Astrocyte (in vitro differentiated cells and primary cell): ENCODE measurements around the gene CBX6. TPM values are rescaled to one million over a fixed set of nuclear protein-coding genes. Genes with fewer than 3 reads are reported as not detected.
A peak's percentile ranks its signal among the peaks of the same experiment; 100 is the strongest.

Source experiments
- DNase-seq: peaks from one replicate; pipeline ENCODE4 v3.0.0-alpha.2; 2010; ENCODE audit warnings: low read depth
- FAIRE-seq: peaks from 2 replicates; lab custom pipeline; 2011; peaks lifted over from hg19 to GRCh38; lab: Jason Lieb, UNC
- H2AFZ ChIP-seq: 2 replicates; pipeline ENCODE4 v1.6.0; 2012; ENCODE audit warnings: low read depth, low read length, inconsistent platforms
- H3K27ac ChIP-seq: 2 replicates; pipeline ENCODE4 v1.5.1; 2011; ENCODE audit warnings: low read depth, low read length, inconsistent platforms
- H3K27me3 ChIP-seq: 2 replicates; pipeline ENCODE4 v1.6.0; 2011; ENCODE audit warnings: low read length, inconsistent platforms; ENCODE audit not compliant: insufficient read depth
- H3K36me3 ChIP-seq: 2 replicates; pipeline ENCODE4 v1.5.1; 2011; ENCODE audit warnings: low read length, inconsistent platforms; ENCODE audit not compliant: insufficient read depth
- H3K4me1 ChIP-seq: 2 replicates; pipeline ENCODE4 v1.5.1; 2011; ENCODE audit warnings: low read length, inconsistent platforms; ENCODE audit not compliant: insufficient read depth
- H3K4me2 ChIP-seq: 2 replicates; pipeline ENCODE4 v1.6.0; 2012; ENCODE audit warnings: low read length, inconsistent platforms
- H3K4me3 ChIP-seq: 2 replicates; pipeline ENCODE4 v1.5.1; 2011; ENCODE audit warnings: low read depth, mild to moderate bottlenecking, low read length, inconsistent platforms; ENCODE audit not compliant: insufficient read depth
- H3K79me2 ChIP-seq: 2 replicates; pipeline ENCODE4 v1.6.0; 2012; ENCODE audit warnings: mild to moderate bottlenecking, low read length, inconsistent platforms; ENCODE audit not compliant: insufficient read depth
- H3K9ac ChIP-seq: 2 replicates; pipeline ENCODE4 v1.6.0; 2012; ENCODE audit warnings: mild to moderate bottlenecking, low read length, inconsistent platforms
- H3K9me3 ChIP-seq: 2 replicates; pipeline ENCODE4 v1.5.1; 2012; ENCODE audit warnings: low read depth, mild to moderate bottlenecking, low read length, inconsistent platforms; ENCODE audit not compliant: insufficient read depth
- H4K20me1 ChIP-seq: 2 replicates; pipeline ENCODE4 v1.6.0; 2012; ENCODE audit warnings: low read length, inconsistent platforms; ENCODE audit not compliant: insufficient read depth
- H3K27ac Mint-ChIP-seq: one replicate; pipeline ENCODE4 v1.8.0; 2021; ENCODE audit warnings: mild to moderate bottlenecking, mixed read lengths; ENCODE audit not compliant: unreplicated experiment
- H3K27me3 Mint-ChIP-seq: one replicate; pipeline ENCODE4 v1.8.0; 2021; ENCODE audit warnings: low read depth, mixed read lengths; ENCODE audit not compliant: unreplicated experiment
- H3K36me3 Mint-ChIP-seq: one replicate; pipeline ENCODE4 v1.8.0; 2021; ENCODE audit warnings: low read depth, mixed read lengths; ENCODE audit not compliant: unreplicated experiment
- H3K4me1 Mint-ChIP-seq: one replicate; pipeline ENCODE4 v1.8.0; 2021; ENCODE audit warnings: low read depth, mixed read lengths; ENCODE audit not compliant: unreplicated experiment
- H3K4me3 Mint-ChIP-seq: one replicate; pipeline ENCODE4 v1.8.0; 2021; ENCODE audit warnings: mild to moderate bottlenecking, moderate library complexity, mixed read lengths; ENCODE audit not compliant: unreplicated experiment
- H3K9me3 Mint-ChIP-seq: one replicate; pipeline ENCODE4 v1.8.0; 2021; ENCODE audit warnings: mild to moderate bottlenecking, mixed read lengths; ENCODE audit not compliant: unreplicated experiment
- CTCF ChIP-seq: IDR thresholded peaks from 2 replicates; pipeline ENCODE4 v1.5.1; 2011; ENCODE audit warnings: low read depth, mild to moderate bottlenecking, inconsistent platforms, low read length, moderate library complexity; ENCODE audit not compliant: insufficient read depth
- EZH2 ChIP-seq: IDR thresholded peaks from 2 replicates; pipeline ENCODE4 v1.6.1; 2012; ENCODE audit warnings: mild to moderate bottlenecking, low read length, inconsistent platforms; ENCODE audit not compliant: insufficient read depth
- total RNA-seq: library from RNA; stranded (reverse); gene quantifications from 2 replicates; pipeline ENCODE4 v1.2.1, GENCODE V29; 2021

CBX6 gene
- total RNA-seq, 1 donor from 2014 or later = 34.9 TPM

- H3K27me3 ChIP-seq = no peaks in the 10 kb centered on the region
- TF ChIP-seq EZH2 (no peak), CTCF (no peak)
- no peaks in the 10 kb centered on the region for H3K9me3 ChIP-seq
- H3K4me2 ChIP-seq = no peak overlapping the region
- no peak overlapping the region for H3K9ac ChIP-seq
- no peaks in the 10 kb centered on the region for H3K9me3 Mint-ChIP-seq
- H3K4me1 ChIP-seq = peaks cover 13% of the 10 kb centered on the region
- peaks cover 3% of the 10 kb centered on the region for H3K4me1 Mint-ChIP-seq
- H3K4me3 Mint-ChIP-seq = no peak overlapping the region
- no peak overlapping the region for H3K27ac ChIP-seq
- no peak overlapping the region for H3K4me3 ChIP-seq
- no peak for DNase-seq
- H2AFZ ChIP-seq = no peak overlapping the region
- H3K27me3 Mint-ChIP-seq = peaks cover 14% of the 10 kb centered on the region
- peaks cover 57% of the 10 kb centered on the region for H4K20me1 ChIP-seq
- H3K79me2 ChIP-seq = peaks cover 5% of the 10 kb centered on the region
- H3K36me3 Mint-ChIP-seq = peaks cover 3% of the 10 kb centered on the region
- no peak for FAIRE-seq
- no peak overlapping the region for H3K27ac Mint-ChIP-seq
- no peaks in the 10 kb centered on the region for H3K36me3 ChIP-seq
These were observed 10.1 kb downstream of the CBX6 start for GRCh38 chr22:38861927-38862326.

GRCh38 chr22:38861170-38861876, 10.7 kb downstream of the CBX6 start:
- peaks cover 3% of the 10 kb centered on the region for H3K4me1 Mint-ChIP-seq
- no peak overlapping the region for H3K4me3 ChIP-seq
- H3K36me3 Mint-ChIP-seq = peaks cover 3% of the 10 kb centered on the region
- no peak overlapping the region for H3K27ac Mint-ChIP-seq
- H3K9me3 Mint-ChIP-seq = no peaks in the 10 kb centered on the region
- H3K36me3 ChIP-seq = no peaks in the 10 kb centered on the region
- H3K79me2 ChIP-seq = peaks cover 5% of the 10 kb centered on the region
- no peak overlapping the region for H3K9ac ChIP-seq
- H3K9me3 ChIP-seq = no peaks in the 10 kb centered on the region
- TF ChIP-seq EZH2 = no peak
- TF ChIP-seq CTCF = peak; percentile 12
- H3K4me1 ChIP-seq = peaks cover 13% of the 10 kb centered on the region
- H3K4me3 Mint-ChIP-seq = no peak overlapping the region
- DNase-seq (no peak), FAIRE-seq (no peak)
- H3K27me3 Mint-ChIP-seq = peaks cover 14% of the 10 kb centered on the region
- H3K27me3 ChIP-seq = no peaks in the 10 kb centered on the region
- no peak overlapping the region for H3K4me2 ChIP-seq
- H3K27ac ChIP-seq = no peak overlapping the region
- H2AFZ ChIP-seq = no peak overlapping the region
- peaks cover 57% of the 10 kb centered on the region for H4K20me1 ChIP-seq
